Suppressor macrophage treated with lipopolysaccharide for 4 hours (primary cell): ENCODE results near the gene ELP6.

Source experiments
- DNase-seq: peaks from one replicate; pipeline ENCODE4 v3.0.0-alpha.2; 2020

Gene ELP6

GRCh38 chr3:47456984-47457383 is 56.5 kb downstream of the ELP6 start:
- no peak for DNase-seq

DNA sequence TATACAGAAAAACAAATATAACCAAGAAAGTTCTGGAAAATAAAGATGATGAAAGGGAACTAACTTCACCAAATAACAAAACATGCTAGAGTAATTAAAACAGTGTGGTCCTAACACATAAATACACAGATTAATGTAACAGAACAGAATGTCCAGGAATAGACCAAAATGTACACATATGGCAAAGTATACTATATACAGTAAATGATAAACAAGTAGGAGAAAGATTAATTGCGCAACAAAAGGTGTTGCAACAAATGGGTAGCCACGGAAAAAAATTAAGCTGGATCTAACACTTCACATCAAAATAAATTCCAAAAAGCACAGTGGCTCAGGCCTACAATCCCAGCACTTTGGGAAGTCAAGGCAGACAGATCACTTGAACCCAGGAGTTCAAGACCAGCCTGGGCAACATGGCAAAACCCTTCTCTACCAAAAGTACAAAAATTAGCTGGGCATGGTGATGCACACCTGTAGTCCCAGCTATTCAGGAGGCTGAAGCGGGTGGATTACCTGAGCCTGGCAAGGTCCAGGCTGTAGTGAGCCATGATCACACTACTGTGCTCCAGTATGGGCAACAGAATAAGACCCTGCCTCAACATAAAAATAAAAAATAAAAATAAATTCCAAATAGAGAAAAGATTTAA is 57.6 kb downstream of the ELP6 start:
- DNase-seq = peak; percentile 25

DNA sequence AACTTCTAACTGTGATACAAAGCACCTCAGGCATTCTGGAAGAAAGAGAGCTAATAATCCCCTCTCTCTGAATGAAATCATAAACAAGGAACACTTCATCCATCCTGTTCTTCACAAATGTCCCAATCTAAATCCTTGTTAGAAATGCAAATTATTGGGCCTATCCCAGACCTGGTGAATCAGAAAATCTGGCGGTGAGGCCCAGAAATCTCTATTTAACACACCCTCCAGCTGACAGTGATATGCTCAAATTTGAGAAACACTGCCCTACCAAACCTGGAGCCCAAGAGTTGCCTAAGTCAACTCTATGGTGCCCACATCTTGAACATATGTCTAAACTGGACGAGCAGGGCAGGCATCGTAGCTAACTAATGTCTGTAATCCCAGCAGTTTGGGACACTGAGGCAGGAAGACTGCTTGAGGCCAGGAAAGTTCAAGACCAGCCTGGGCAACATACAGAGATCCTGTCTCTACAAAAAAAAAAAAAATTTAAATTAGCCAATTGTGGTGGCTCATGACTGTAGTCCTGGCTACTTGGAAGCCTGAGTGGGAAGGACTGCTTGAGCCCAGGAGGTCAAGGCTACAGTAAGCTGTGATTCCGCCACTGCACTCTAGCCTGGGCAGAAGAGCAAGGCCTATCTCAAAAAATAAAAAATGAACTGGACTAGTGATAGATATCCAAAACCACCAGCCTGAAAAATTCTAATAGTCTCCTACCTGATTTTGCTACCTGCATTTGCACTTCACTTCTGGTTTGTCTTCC is 60.9 kb downstream of the ELP6 start:
- DNase-seq = no peak
